CD8-positive, alpha-beta memory T cell (primary cell): ENCODE results near the gene LHX5. TPM values are rescaled to one million over a fixed set of nuclear protein-coding genes. Genes with fewer than 3 reads are reported as not detected.

Experiments
- CTCF ChIA-PET: fragments of 350-600 bp; sonication (Branson Sonifier 250); formaldehyde crosslinking; loops from one replicate; lab custom pipeline; 2021; ENCODE audit warnings: antibody characterized with exemption; lab: Charles Lee
- POLR2A ChIA-PET: fragments of 350-600 bp; sonication (Branson Sonifier 250); formaldehyde crosslinking; loops from one replicate; lab custom pipeline; 2021; ENCODE audit warnings: antibody characterized with exemption; lab: Charles Lee
- DNase-seq, 5 donors: peaks; one replicate each; pipeline versions ENCODE4 v3.0.0 to v3.0.0-alpha.2; 2020 to 2022; ENCODE audit warnings: mixed read lengths in 1 of 5
- H3K27ac ChIP-seq: one replicate; pipeline ENCODE4 v1.7.0; 2013; ENCODE audit warnings: low read depth, mild to moderate bottlenecking, low read length, moderate library complexity
- H3K27me3 ChIP-seq: 2 replicates; pipeline ENCODE4 v1.7.0; 2013; ENCODE audit warnings: low read length, mild to moderate bottlenecking; ENCODE audit not compliant: insufficient read depth, poor library complexity, severe bottlenecking
- H3K36me3 ChIP-seq: 2 replicates; pipeline ENCODE4 v1.7.0; 2013; ENCODE audit warnings: mild to moderate bottlenecking, low read length, moderate library complexity; ENCODE audit not compliant: insufficient read depth
- H3K4me1 ChIP-seq: 2 replicates; pipeline ENCODE4 v1.7.0; 2013; ENCODE audit warnings: mild to moderate bottlenecking, low read length, moderate library complexity; ENCODE audit not compliant: insufficient read depth
- H3K4me3 ChIP-seq: 2 replicates; pipeline ENCODE4 v1.7.0; 2013; ENCODE audit warnings: mild to moderate bottlenecking, low read length
- H3K9me3 ChIP-seq: 2 replicates; pipeline ENCODE4 v1.7.0; 2013; ENCODE audit warnings: mild to moderate bottlenecking, low read length
- H3K27ac Mint-ChIP-seq, 8 donors: one replicate each; pipeline ENCODE4 v1.8.0; 2020 to 2021; ENCODE audit warnings: mixed read lengths in 8 of 8, mild to moderate bottlenecking in 6 of 8, inconsistent platforms in 3 of 8, moderate library complexity in 3 of 8
- H3K27me3 Mint-ChIP-seq, 2 donors: one replicate each; pipeline ENCODE4 v1.8.0; 2020 to 2021; ENCODE audit warnings: mixed read lengths in 2 of 2, mild to moderate bottlenecking in 1 of 2, moderate library complexity in 1 of 2
- H3K36me3 Mint-ChIP-seq, 3 donors: one replicate each; pipeline ENCODE4 v1.8.0; 2020 to 2021; ENCODE audit warnings: mixed read lengths in 3 of 3, inconsistent platforms in 1 of 3, mild to moderate bottlenecking in 1 of 3
- H3K4me1 Mint-ChIP-seq, 3 donors: one replicate each; pipeline ENCODE4 v1.8.0; 2020 to 2021; ENCODE audit warnings: mixed read lengths in 3 of 3, inconsistent platforms in 1 of 3, mild to moderate bottlenecking in 1 of 3
- H3K4me3 Mint-ChIP-seq, 7 donors: one replicate each; pipeline ENCODE4 v1.8.0; 2020 to 2021; ENCODE audit warnings: mixed read lengths in 7 of 7, mild to moderate bottlenecking in 6 of 7, moderate library complexity in 4 of 7, inconsistent platforms in 2 of 7
- H3K9me3 Mint-ChIP-seq, 5 donors: one replicate each; pipeline ENCODE4 v1.8.0; 2020 to 2022; ENCODE audit warnings: mixed read lengths in 5 of 5, mild to moderate bottlenecking in 3 of 5, moderate library complexity in 2 of 5, inconsistent platforms in 1 of 5
- polyA plus RNA-seq: library from polyadenylated mRNA; unstranded; fragments of 300-500 nt; fragmentation: Illumina TruSeq; gene quantifications from one replicate; pipeline ENCODE4 v1.2.3, GENCODE V29; 2021
- total RNA-seq, 2 experiments: library from RNA; stranded (reverse); gene quantifications; one replicate each; pipeline ENCODE4 v1.2.3, GENCODE V29; 2021

The LHX5 gene
- total RNA-seq (not detected), polyA plus RNA-seq (not detected)

DNA sequence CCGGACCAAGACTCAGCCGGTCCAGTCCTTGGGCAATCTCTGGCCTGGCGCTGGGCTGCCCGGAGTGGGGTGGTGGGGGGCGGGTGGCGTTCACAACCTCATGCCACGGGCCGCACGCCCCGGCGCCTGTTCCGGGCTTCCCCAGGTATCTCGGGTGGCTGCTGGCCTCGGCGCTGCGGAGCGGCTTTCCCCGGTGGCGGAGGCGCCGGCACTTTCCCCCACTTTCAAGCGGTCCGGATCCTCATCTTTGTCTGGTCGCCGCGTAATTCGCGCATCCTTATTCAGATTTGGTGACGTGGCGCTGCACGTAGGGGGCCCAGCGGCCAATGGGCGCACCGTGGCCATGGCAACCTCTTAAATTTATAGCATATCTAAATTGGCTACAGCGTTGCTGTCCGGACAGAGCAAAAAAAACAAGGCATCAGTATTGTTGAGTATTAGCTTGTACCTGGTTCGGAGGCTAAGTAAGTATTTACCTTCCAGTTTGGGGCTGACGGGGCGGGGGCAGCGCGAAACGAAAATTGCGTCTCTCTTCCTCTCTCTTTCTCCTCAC is at the start of gene LHX5:
TSS of gene LHX5 (minus strand) at position 253 of the 553 bp plus-strand sequence. CDS start 373 bp downstream, outside the sequence.
- DNase-seq: no peak
- POLR2A ChIA-PET: no interaction called here
- Histone ChIP-seq H3K4me1 (peaks cover 5% of the 10 kb centered on the region), H3K9me3 (no peaks in the 10 kb centered on the region), H3K4me3 (no peak within 1 kb of the TSS), H3K36me3 (no peaks in the 10 kb centered on the region), H3K27ac (no peak within 1 kb of the TSS), H3K27me3 (peaks cover 21% of the 10 kb centered on the region)
- CTCF ChIA-PET: no interaction called here
- Mint-ChIP-seq H3K4me3 (no peak within 1 kb of the TSS), H3K4me1 (peaks cover 17 to 29% (median 18%) of the 10 kb centered on the region in 3 donors), H3K9me3 (no peaks in the 10 kb centered on the region), H3K36me3 (no peaks in the 10 kb centered on the region), H3K27ac (no peak within 1 kb of the TSS), H3K27me3 (peaks cover 59 to 69% of the 10 kb centered on the region in 2 donors)

DNA sequence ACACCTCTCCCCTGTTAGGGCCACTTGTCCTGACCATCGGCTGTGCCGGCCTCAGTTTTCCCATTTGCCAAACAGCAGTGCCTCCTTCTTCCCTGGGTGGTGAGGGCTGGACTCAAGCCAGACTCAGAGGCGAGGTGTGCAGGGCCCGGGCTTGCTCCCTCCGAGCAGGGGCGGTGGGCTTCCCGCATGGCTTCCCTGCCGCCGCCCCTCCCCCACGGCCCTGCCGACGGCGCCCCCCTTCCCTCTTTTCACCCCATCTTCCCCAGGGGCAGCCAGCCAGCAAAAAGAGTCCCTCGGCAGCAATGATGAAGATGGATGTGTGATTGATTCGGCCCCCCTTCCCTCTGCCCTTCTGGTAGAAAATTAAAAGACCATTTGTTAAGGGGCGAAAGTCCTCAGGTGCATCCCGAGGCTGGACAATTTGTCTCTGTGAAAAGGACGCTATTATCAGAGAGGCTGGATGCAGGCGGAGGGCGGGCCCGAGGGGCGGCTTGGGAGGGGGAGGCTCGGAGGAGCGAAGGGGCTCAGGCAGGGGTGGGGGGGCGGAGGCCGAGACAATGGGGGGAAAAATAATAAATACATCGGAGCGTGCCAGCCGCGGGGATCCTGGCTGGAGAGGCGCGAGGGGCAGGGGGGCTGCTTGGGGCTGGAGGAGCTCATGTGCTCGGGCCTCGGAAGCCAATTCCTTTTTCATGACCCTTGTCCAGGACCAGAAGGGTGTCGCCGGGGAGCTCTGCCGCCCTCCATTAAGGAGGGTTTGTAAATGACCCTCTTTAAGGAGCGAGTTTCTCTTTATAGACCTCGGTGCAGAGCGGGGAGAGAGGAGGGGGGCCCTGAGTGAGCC is 48.0 kb upstream of the LHX5 start:
- no peaks in the 10 kb centered on the region for H3K36me3 ChIP-seq
- H3K27me3 ChIP-seq: peaks cover 12% of the 10 kb centered on the region
- H3K4me1 Mint-ChIP-seq: peaks cover 0 to 13% (median 2%) of the 10 kb centered on the region in 3 donors
- DNase-seq: no peak
- H3K4me1 ChIP-seq: no peaks in the 10 kb centered on the region
- H3K9me3 ChIP-seq: no peaks in the 10 kb centered on the region
- no peak overlapping the region for H3K27ac ChIP-seq
- POLR2A ChIA-PET: no interaction called here
- no peak overlapping the region for H3K4me3 ChIP-seq
- CTCF ChIA-PET: no interaction called here
- H3K27ac Mint-ChIP-seq: no peak overlapping the region
- H3K27me3 Mint-ChIP-seq: peaks cover 49 to 73% of the 10 kb centered on the region in 2 donors
- H3K9me3 Mint-ChIP-seq: peaks cover 0 to 1% (median 0%) of the 10 kb centered on the region in 5 donors
- no peaks in the 10 kb centered on the region for H3K36me3 Mint-ChIP-seq
- H3K4me3 Mint-ChIP-seq: no peak overlapping the region

DNA sequence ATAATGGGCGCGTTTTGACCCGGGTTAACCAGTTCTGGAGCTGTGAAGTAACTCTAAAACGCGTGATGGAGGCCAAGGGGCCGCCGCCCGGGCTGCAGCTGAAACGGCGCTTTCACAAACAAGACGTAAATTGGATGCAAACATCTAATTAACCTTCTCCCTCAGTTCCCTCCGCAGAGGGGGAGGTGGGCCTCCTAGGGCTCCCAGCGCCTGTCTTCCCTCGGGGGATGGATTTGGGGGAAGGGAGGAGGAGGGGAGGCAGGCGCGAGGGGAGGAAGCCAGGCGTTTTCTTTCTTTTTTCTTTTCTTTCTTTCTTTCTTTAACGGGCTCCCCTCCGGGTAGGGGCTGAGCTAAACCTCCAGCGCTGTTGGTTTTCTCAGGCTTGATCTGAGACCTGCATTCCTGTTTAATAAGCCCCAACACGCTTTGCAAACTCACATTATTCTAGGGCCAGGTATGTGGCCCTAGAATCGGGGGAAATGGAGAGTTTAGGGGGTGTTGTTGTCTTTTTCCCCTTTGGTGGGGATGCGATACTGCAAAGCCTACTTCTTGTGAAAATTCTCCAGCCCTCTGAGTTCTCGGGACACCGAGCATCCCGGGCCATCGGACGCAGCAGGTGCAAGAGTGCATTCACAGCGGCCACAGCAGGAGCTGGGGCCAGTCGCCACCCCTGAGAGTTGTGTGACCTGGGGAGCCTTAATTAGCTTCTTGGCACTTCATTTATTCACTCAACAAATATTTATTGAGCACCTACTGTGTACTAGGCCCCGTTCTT is 43.6 kb upstream of the LHX5 start:
- no peak for DNase-seq
- H3K4me1 ChIP-seq: no peaks in the 10 kb centered on the region
- no peak overlapping the region for H3K27ac ChIP-seq
- H3K9me3 ChIP-seq: no peaks in the 10 kb centered on the region
- peaks cover 12% of the 10 kb centered on the region for H3K27me3 ChIP-seq
- ChIA-PET CTCF (no interaction called here), POLR2A (no interaction called here)
- Mint-ChIP-seq H3K27ac (no peak overlapping the region), H3K36me3 (no peaks in the 10 kb centered on the region), H3K9me3 (peaks cover 0 to 1% (median 0%) of the 10 kb centered on the region in 5 donors), H3K4me3 (peak overlapping the region in 2 of 7 donors; percentile 23 to 27), H3K27me3 (peaks cover 52 to 82% of the 10 kb centered on the region in 2 donors), H3K4me1 (peaks cover 0 to 10% (median 2%) of the 10 kb centered on the region in 3 donors)
- no peaks in the 10 kb centered on the region for H3K36me3 ChIP-seq
- H3K4me3 ChIP-seq: no peak overlapping the region

DNA sequence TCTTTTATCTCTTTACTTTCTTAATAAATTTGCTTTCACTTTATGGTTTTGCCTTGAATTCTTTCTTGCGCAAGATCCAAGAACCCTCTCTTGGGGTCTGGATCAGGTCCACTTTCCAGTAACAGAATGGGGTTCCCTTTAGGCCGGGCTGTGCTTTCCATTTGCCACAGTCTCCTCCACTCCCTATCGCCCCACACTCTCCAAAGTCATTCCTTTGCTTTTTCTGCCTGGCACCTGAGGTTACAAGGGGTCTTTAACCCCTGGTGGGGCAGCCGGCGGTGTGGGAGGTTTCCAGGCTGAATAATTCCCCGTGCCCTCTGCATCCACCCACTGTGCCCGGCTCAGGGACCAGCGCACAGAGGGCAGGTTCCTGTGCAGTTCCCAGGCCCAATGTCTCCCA is 42.9 kb upstream of the LHX5 start:
- Histone ChIP-seq H3K9me3 (no peaks in the 10 kb centered on the region), H3K36me3 (no peaks in the 10 kb centered on the region), H3K27me3 (peaks cover 12% of the 10 kb centered on the region), H3K27ac (no peak overlapping the region), H3K4me1 (no peaks in the 10 kb centered on the region), H3K4me3 (no peak overlapping the region)
- DNase-seq: no peak
- Mint-ChIP-seq H3K4me1 (peaks cover 0 to 10% (median 2%) of the 10 kb centered on the region in 3 donors), H3K4me3 (no peak overlapping the region), H3K36me3 (no peaks in the 10 kb centered on the region), H3K9me3 (peaks cover 0 to 1% (median 0%) of the 10 kb centered on the region in 5 donors), H3K27ac (no peak overlapping the region), H3K27me3 (peaks cover 52 to 80% of the 10 kb centered on the region in 2 donors)
- ChIA-PET CTCF (no interaction called here), POLR2A (no interaction called here)

DNA sequence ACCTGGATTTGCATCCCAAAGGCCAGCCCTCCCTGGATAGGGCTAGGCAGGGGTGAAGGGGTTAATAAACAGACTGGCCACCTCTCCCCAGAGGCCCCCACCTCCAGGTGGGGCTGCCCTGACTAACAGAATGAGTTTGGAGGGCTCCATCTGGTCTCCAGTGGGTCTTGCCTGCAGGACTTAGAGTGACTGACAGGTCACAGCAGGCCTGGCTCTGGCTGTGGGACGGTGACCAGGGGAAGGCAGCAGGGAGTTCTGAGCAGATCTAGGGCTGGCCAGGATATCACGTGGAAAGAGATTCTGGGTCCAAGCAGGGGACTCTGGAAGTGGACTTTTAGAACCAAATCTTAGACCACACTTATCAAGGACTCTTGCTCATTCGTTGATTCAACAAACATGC is 40.9 kb upstream of the LHX5 start:
- Histone ChIP-seq H3K4me3 (no peak overlapping the region), H3K36me3 (no peaks in the 10 kb centered on the region), H3K4me1 (no peaks in the 10 kb centered on the region), H3K9me3 (no peaks in the 10 kb centered on the region), H3K27ac (no peak overlapping the region), H3K27me3 (peaks cover 5% of the 10 kb centered on the region)
- H3K36me3 Mint-ChIP-seq: no peaks in the 10 kb centered on the region
- peaks cover 39 to 74% of the 10 kb centered on the region in 2 donors for H3K27me3 Mint-ChIP-seq
- H3K9me3 Mint-ChIP-seq: peaks cover 0 to 1% (median 0%) of the 10 kb centered on the region in 5 donors
- no peak overlapping the region for H3K27ac Mint-ChIP-seq
- peaks cover 0 to 10% (median 2%) of the 10 kb centered on the region in 3 donors for H3K4me1 Mint-ChIP-seq
- DNase-seq: no peak
- ChIA-PET CTCF (no interaction called here), POLR2A (no interaction called here)
- H3K4me3 Mint-ChIP-seq: no peak overlapping the region

DNA sequence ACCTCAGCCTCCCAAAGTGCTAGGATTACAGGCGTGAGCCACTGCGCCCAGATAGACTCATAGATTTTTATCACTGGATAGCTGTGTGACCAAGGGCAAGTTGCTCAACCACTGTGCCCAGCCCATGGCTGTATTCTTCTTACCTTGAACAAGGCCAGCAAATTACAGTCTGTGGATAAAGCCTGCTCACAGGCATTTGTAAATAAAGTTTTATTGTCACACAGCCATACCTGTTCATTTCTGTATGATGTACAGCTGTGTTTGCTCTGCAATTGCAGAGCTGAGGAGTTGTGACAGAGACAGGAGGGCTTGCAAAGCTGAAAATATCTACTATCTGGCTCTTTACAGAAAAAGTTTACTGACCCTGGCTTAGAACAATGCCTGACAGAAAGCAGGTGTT is 35.2 kb upstream of the LHX5 start:
- no peaks in the 10 kb centered on the region for H3K4me1 ChIP-seq
- no peak for DNase-seq
- CTCF ChIA-PET: no interaction called here
- Mint-ChIP-seq H3K27me3 (peaks cover 27 to 50% of the 10 kb centered on the region in 2 donors), H3K36me3 (no peaks in the 10 kb centered on the region), H3K27ac (no peak overlapping the region), H3K9me3 (peaks cover 0 to 3% (median 1%) of the 10 kb centered on the region in 5 donors), H3K4me3 (no peak overlapping the region), H3K4me1 (no peaks in the 10 kb centered on the region)
- peaks cover 5% of the 10 kb centered on the region for H3K27me3 ChIP-seq
- no peak overlapping the region for H3K4me3 ChIP-seq
- no peak overlapping the region for H3K27ac ChIP-seq
- no peaks in the 10 kb centered on the region for H3K9me3 ChIP-seq
- no peaks in the 10 kb centered on the region for H3K36me3 ChIP-seq
- POLR2A ChIA-PET: no interaction called here

DNA sequence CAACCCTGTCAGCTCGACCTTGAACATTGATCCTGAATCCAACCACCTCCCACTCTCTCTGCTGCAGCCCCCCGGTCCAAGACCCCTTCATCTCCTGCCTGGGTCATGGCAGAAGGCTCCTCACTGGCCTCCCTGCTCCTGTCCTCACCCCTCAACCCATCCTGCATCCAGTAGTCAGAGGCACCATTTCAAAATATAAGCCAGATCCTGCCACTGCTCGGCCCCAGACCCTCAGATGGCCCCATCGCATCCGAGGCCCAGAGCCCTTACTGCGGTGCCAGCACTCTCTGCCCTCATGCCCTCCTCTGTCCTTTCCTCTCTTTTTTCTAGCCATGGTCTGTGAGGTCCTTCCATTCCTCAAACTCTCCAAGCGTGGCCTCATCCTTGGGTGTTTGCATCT is 34.3 kb upstream of the LHX5 start:
- Histone ChIP-seq H3K36me3 (no peaks in the 10 kb centered on the region), H3K27me3 (peaks cover under 1% of the 10 kb centered on the region), H3K27ac (no peak overlapping the region), H3K4me1 (no peaks in the 10 kb centered on the region), H3K9me3 (no peaks in the 10 kb centered on the region), H3K4me3 (no peak overlapping the region)
- CTCF ChIA-PET: no interaction called here
- Mint-ChIP-seq H3K4me1 (no peaks in the 10 kb centered on the region), H3K27me3 (peaks cover 29 to 45% of the 10 kb centered on the region in 2 donors), H3K4me3 (peak overlapping the region in 1 of 7 donors; percentile 37), H3K27ac (no peak overlapping the region), H3K36me3 (no peaks in the 10 kb centered on the region), H3K9me3 (peaks cover 0 to 3% (median 1%) of the 10 kb centered on the region in 5 donors)
- DNase-seq: no peak
- POLR2A ChIA-PET: no interaction called here

DNA sequence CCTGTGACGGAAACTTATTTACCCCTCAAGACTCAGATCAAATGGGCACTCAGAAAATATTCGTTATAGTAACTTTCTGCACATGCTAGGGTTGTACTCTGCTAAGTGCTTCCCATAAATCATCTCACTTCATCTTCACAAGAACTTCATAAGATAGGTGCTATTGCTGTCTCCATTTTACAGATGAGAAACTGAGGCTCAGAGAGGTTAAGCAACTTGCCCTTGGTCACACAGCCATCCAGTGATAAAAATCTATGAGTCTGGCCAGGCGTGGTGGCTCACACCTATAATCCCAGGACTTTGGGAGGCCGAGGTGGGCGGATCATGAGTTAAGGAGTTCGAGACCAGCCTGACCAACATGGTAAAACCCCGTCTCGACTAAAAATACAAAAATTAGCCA is 33.2 kb upstream of the LHX5 start:
- no peak overlapping the region for H3K4me3 Mint-ChIP-seq
- H3K27me3 Mint-ChIP-seq: peaks cover 27 to 44% of the 10 kb centered on the region in 2 donors
- Histone ChIP-seq H3K4me3 (no peak overlapping the region), H3K27ac (no peak overlapping the region), H3K9me3 (no peaks in the 10 kb centered on the region), H3K4me1 (no peaks in the 10 kb centered on the region), H3K27me3 (peaks cover 5% of the 10 kb centered on the region), H3K36me3 (no peaks in the 10 kb centered on the region)
- H3K9me3 Mint-ChIP-seq: peaks cover 0 to 3% (median 1%) of the 10 kb centered on the region in 5 donors
- ChIA-PET CTCF (no interaction called here), POLR2A (no interaction called here)
- H3K36me3 Mint-ChIP-seq: no peaks in the 10 kb centered on the region
- no peak for DNase-seq
- no peak overlapping the region for H3K27ac Mint-ChIP-seq
- no peaks in the 10 kb centered on the region for H3K4me1 Mint-ChIP-seq
